HG03139 (cell line): ENCODE data around the gene DUT.

ENCODE experiments used
- ATAC-seq: cut with Tn5 transposase; IDR thresholded peaks from one replicate; pipeline ENCODE4 v1.9.1; 2021; ENCODE audit not compliant: unreplicated experiment

Gene DUT

GRCh38 chr15:48330855-48331795 is at the start of gene DUT:
Gene DUT (plus strand): TSS chr15:48331429. CDS start chr15:48331516, 87 bp downstream.
- peak; percentile 72 for ATAC-seq

GRCh38 chr15:48281674-48282073 is 49.6 kb upstream of the DUT start:
- no peak for ATAC-seq

GRCh38 chr15:48282216-48282615 is 49.0 kb upstream of the DUT start:
- ATAC-seq = no peak

- no peak for ATAC-seq
Measured at GRCh38 chr15:48283396-48284145, 47.7 kb upstream of the DUT start.

- ATAC-seq = peak; percentile 70
Measured at GRCh38 chr15:48285329-48286214, 45.7 kb upstream of the DUT start.

GRCh38 chr15:48289628-48290027 is 41.6 kb upstream of the DUT start:
- no peak for ATAC-seq

- ATAC-seq = no peak
Measured at GRCh38 chr15:48292458-48292857, 38.8 kb upstream of the DUT start.

GRCh38 chr15:48297668-48298067 is 33.6 kb upstream of the DUT start:
- no peak for ATAC-seq

GRCh38 chr15:48298914-48299313 is 32.3 kb upstream of the DUT start:
- no peak for ATAC-seq

- no peak for ATAC-seq
Measured at GRCh38 chr15:48300038-48300437, 31.2 kb upstream of the DUT start.

- no peak for ATAC-seq
Measured at GRCh38 chr15:48304398-48304797, 26.8 kb upstream of the DUT start.

- ATAC-seq = no peak
Measured at GRCh38 chr15:48306639-48307038, 24.6 kb upstream of the DUT start.

GRCh38 chr15:48307586-48307985 is 23.6 kb upstream of the DUT start:
- no peak for ATAC-seq

- ATAC-seq = no peak
Measured at GRCh38 chr15:48309740-48310139, 21.5 kb upstream of the DUT start.

GRCh38 chr15:48313216-48313615 is 18.0 kb upstream of the DUT start:
- ATAC-seq = no peak

- no peak for ATAC-seq
Measured at GRCh38 chr15:48315041-48315440, 16.2 kb upstream of the DUT start.

GRCh38 chr15:48317221-48317620 is 14.0 kb upstream of the DUT start:
- ATAC-seq = no peak

GRCh38 chr15:48318131-48318530 is 13.1 kb upstream of the DUT start:
- ATAC-seq = no peak

- ATAC-seq = no peak
Measured at GRCh38 chr15:48323294-48323693, 7.9 kb upstream of the DUT start.

GRCh38 chr15:48324949-48325348 is 6.3 kb upstream of the DUT start:
- no peak for ATAC-seq

- ATAC-seq = no peak
Measured at GRCh38 chr15:48325400-48325799, 5.8 kb upstream of the DUT start.
